Embryonic facial prominence (tissue), 1 donor: Measurements from ENCODE around the gene TBXA2R.

ENCODE experiments used
- DNase-seq: peaks from one replicate; pipeline ENCODE4 v3.0.0-alpha.2; 2016; ENCODE audit errors: extremely low spot score

TBXA2R gene

GRCh38 chr19:3551792-3552095 lies 54.9 kb downstream of the TBXA2R start:
- no peak for DNase-seq

- no peak for DNase-seq
Observed at GRCh38 chr19:3550947-3551791, 55.5 kb downstream of the TBXA2R start.

- no peak for DNase-seq
Observed at GRCh38 chr19:3549816-3550215, 56.9 kb downstream of the TBXA2R start.

GRCh38 chr19:3548606-3549005 lies 58.1 kb downstream of the TBXA2R start:
- DNase-seq = no peak

GRCh38 chr19:3547767-3548282 lies 58.9 kb downstream of the TBXA2R start:
- no peak for DNase-seq

GRCh38 chr19:3547301-3547731 lies 59.4 kb downstream of the TBXA2R start:
- DNase-seq = no peak

- no peak for DNase-seq
Observed at GRCh38 chr19:3546119-3546518, 60.6 kb downstream of the TBXA2R start.

- DNase-seq = no peak
Observed at GRCh38 chr19:3545669-3546034, 61.0 kb downstream of the TBXA2R start.

- no peak for DNase-seq
Observed at GRCh38 chr19:3544742-3545668, 61.7 kb downstream of the TBXA2R start.
